HepG2 (cell line): ENCODE measurements around the gene COL4A2. TPM values are rescaled to one million over a fixed set of nuclear protein-coding genes. Genes with fewer than 3 reads are reported as not detected.

ENCODE experiments used
- ATAC-seq: fragments of 200-7000 bp; cut with Tn5 transposase; 3 replicates; pipeline ENCODE4 v1.9.1; 2020; ENCODE audit warnings: mild to moderate bottlenecking, moderate library complexity
- BruUV-seq: library from RNA; stranded (reverse); fragments of 400-500 nt; replicated peaks from 2 replicates; lab custom pipeline; 2021; lab: Mats Ljungman, UMichigan
- CTCF ChIA-PET: fragments of 300-600 bp; formaldehyde crosslinking; extraction: SDS; loops from one replicate; lab custom pipeline; 2021; ENCODE audit warnings: low total read pairs, inconsistent platforms, low intra/inter-chr PET ratio; lab: Yijun Ruan, JAX
- POLR2A ChIA-PET: fragments of 350-600 bp; sonication (Branson Sonifier 250); formaldehyde crosslinking; loops from one replicate; lab custom pipeline; 2020; ENCODE audit warnings: antibody characterized with exemption, inconsistent platforms; lab: Yijun Ruan, JAX
- DNase-seq: peaks from one replicate; pipeline ENCODE4 v3.0.0-alpha.2; 2015; ENCODE audit warnings: low spot score
- FAIRE-seq: peaks from 3 replicates; lab custom pipeline; 2011; peaks lifted over from hg19 to GRCh38; lab: Jason Lieb, UNC
- H2AFZ ChIP-seq: one replicate; pipeline ENCODE4 v1.6.1; 2011; ENCODE audit warnings: low read length, inconsistent platforms
- H3K27ac ChIP-seq: fragments of 300-600 bp; 3 replicates; pipeline ENCODE4 v1.8.0; 2011; ENCODE audit warnings: mixed run types, mild to moderate bottlenecking, mixed read lengths, low read length, inconsistent platforms; ENCODE audit not compliant: insufficient read depth; ENCODE audit errors: extremely low read length
- H3K27me3 ChIP-seq, 2 experiments: fragments of 200-600 bp in 1 of 2; 2 replicates in 1 of 2; 3 replicates in 1 of 2; pipeline versions ENCODE4 v1.6.0 to v1.8.0; 2011; ENCODE audit warnings: low read length in 2 of 2, mild to moderate bottlenecking in 2 of 2, moderate library complexity in 2 of 2, inconsistent platforms in 1 of 2; ENCODE audit not compliant: insufficient read depth in 2 of 2, control insufficient read depth in 1 of 2
- H3K36me3 ChIP-seq, 2 experiments: fragments of 200-600 bp in 1 of 2; replicated peaks in 1 of 2; 2 replicates in 1 of 2; 3 replicates in 1 of 2; pipeline versions ENCODE4 v1.5.1 to v1.8.0; 2011; ENCODE audit warnings: low read length in 2 of 2, inconsistent platforms in 1 of 2; ENCODE audit not compliant: insufficient read depth in 2 of 2, control insufficient read depth in 1 of 2
- H3K4me1 ChIP-seq: 2 replicates; pipeline ENCODE4 v1.5.1; 2012; ENCODE audit warnings: low read length, inconsistent platforms; ENCODE audit not compliant: insufficient read depth
- H3K4me2 ChIP-seq: 2 replicates; pipeline ENCODE4 v1.6.0; 2011; ENCODE audit warnings: low read depth, low read length, inconsistent platforms
- H3K4me3 ChIP-seq, 3 experiments: fragments of 200-600 bp in 1 of 3; sonication (generic), shearing (Covaris generic) in 1 of 3; replicated peaks in 1 of 3; 2 replicates each; pipeline ENCODE4 v1.5.1; 2011 to 2016; ENCODE audit warnings: low read length in 3 of 3, inconsistent platforms in 2 of 3, low read depth in 2 of 3, mild to moderate bottlenecking in 2 of 3, control low read depth in 1 of 3, mixed read lengths in 1 of 3; ENCODE audit not compliant: insufficient read depth in 1 of 3
- H3K79me2 ChIP-seq: one replicate; pipeline ENCODE4 v1.6.1; 2011; ENCODE audit warnings: low read length, inconsistent platforms; ENCODE audit not compliant: insufficient read depth
- H3K9ac ChIP-seq: 2 replicates; pipeline ENCODE4 v1.6.0; 2011; ENCODE audit warnings: mild to moderate bottlenecking, low read depth, low read length, inconsistent platforms; ENCODE audit not compliant: insufficient read depth
- H3K9me3 ChIP-seq: 2 replicates; pipeline ENCODE4 v1.5.1; 2012; ENCODE audit warnings: mild to moderate bottlenecking, low read length
- H4K20me1 ChIP-seq: 2 replicates; pipeline ENCODE4 v1.6.0; 2011; ENCODE audit warnings: inconsistent platforms, mild to moderate bottlenecking, low read length, moderate library complexity; ENCODE audit not compliant: insufficient read depth
- ARID2 ChIP-seq: sonication (generic); formaldehyde crosslinking; IDR thresholded peaks from 2 replicates; pipeline ENCODE4 v1.8.1; 2022; ENCODE audit warnings: mild to moderate bottlenecking, missing genetic modification reagents, borderline replicate concordance
- CEBPG ChIP-seq: IDR thresholded peaks from 2 replicates; pipeline ENCODE4 v1.6.1; 2016
- GTF2F1 ChIP-seq: fragments of 150-350 bp; IDR thresholded peaks from 2 replicates; pipeline ENCODE4 v1.6.1; 2014; ENCODE audit warnings: low read length
- IKZF5 ChIP-seq: IDR thresholded peaks from 2 replicates; pipeline ENCODE4 v1.6.1; 2018; ENCODE audit warnings: missing genetic modification reagents, mild to moderate bottlenecking, missing compliant biosample characterization
- JUND ChIP-seq: sonication (generic); formaldehyde crosslinking; IDR thresholded peaks from 2 replicates; pipeline ENCODE4 v1.8.0; 2022; ENCODE audit warnings: mild to moderate bottlenecking, missing genetic modification reagents
- MAF1 ChIP-seq: sonication (generic); formaldehyde crosslinking; IDR thresholded peaks from 2 replicates; pipeline ENCODE4 v1.5.0; 2020; ENCODE audit warnings: missing genetic modification reagents, borderline replicate concordance
- NFKBIZ ChIP-seq: IDR thresholded peaks from 2 replicates; pipeline ENCODE4 v1.6.1; 2018; ENCODE audit warnings: missing genetic modification reagents, missing compliant biosample characterization
- PAX8 ChIP-seq: sonication (generic); formaldehyde crosslinking; IDR thresholded peaks from 2 replicates; pipeline ENCODE4 v1.8.0; 2022; ENCODE audit warnings: mild to moderate bottlenecking, missing genetic modification reagents, borderline replicate concordance
- SCMH1 ChIP-seq: sonication (generic); formaldehyde crosslinking; IDR thresholded peaks from 2 replicates; pipeline ENCODE4 v1.9.0; 2021; ENCODE audit warnings: missing genetic modification reagents, mild to moderate bottlenecking, borderline replicate concordance
- SIN3B ChIP-seq: fragments of 150-350 bp; IDR thresholded peaks from 2 replicates; pipeline ENCODE4 v1.6.1; 2014; ENCODE audit warnings: low read length
- SP4 ChIP-seq: sonication (generic); formaldehyde crosslinking; IDR thresholded peaks from 2 replicates; pipeline ENCODE4 v1.8.1; 2023; ENCODE audit warnings: mild to moderate bottlenecking, missing genetic modification reagents
- SRY ChIP-seq: sonication (generic); formaldehyde crosslinking; IDR thresholded peaks from 2 replicates; pipeline ENCODE4 v1.8.0; 2022; ENCODE audit warnings: mild to moderate bottlenecking, missing genetic modification reagents
- TFDP2 ChIP-seq: sonication (generic); formaldehyde crosslinking; IDR thresholded peaks from 2 replicates; pipeline ENCODE4 v1.4.0; 2020; ENCODE audit warnings: missing genetic modification reagents
- ZFP82 ChIP-seq: sonication (generic); formaldehyde crosslinking; IDR thresholded peaks from 2 replicates; pipeline ENCODE4 v1.5.1; 2020; ENCODE audit warnings: mild to moderate bottlenecking, missing genetic modification reagents, borderline replicate concordance
- ZNF317 ChIP-seq: sonication (generic); formaldehyde crosslinking; IDR thresholded peaks from 2 replicates; pipeline ENCODE4 v1.5.0; 2020; ENCODE audit warnings: mild to moderate bottlenecking, missing genetic modification reagents
- ZNF335 ChIP-seq: sonication (generic); formaldehyde crosslinking; IDR thresholded peaks from 2 replicates; pipeline ENCODE4 v1.4.0; 2020; ENCODE audit warnings: missing genetic modification reagents
- ZNF354B ChIP-seq: sonication (generic); formaldehyde crosslinking; IDR thresholded peaks from 2 replicates; pipeline ENCODE4 v1.8.0; 2022; ENCODE audit warnings: mild to moderate bottlenecking, missing genetic modification reagents
- WGBS: methylation state at CpG from one replicate; pipeline ENCODE4 v1.1.6; 2017; ENCODE audit warnings: low lambda C conversion rate; 5-methylcytosine and 5-hydroxymethylcytosine counted together
- in situ Hi-C: cut with HindIII; loops from 2 replicates; pipeline ENCODE4 v1.10.0; 2017; ENCODE audit warnings: low pct_unique_long_range_greater_than_20kb; ENCODE audit not compliant: extremely low pct_ligation_motif_present
- intact Hi-C: fragments of 100-400 bp; cut with micrococcal nuclease; formaldehyde crosslinking; loops from one replicate; pipeline ENCODE4 v1.10.0; 2022; ENCODE audit not compliant: unreplicated experiment
- polyA plus RNA-seq, 8 experiments: library from polyadenylated mRNA; depleted of rRNA in 3 of 8; stranded (reverse) in 7 of 8; unstranded in 1 of 8; fragments of >200 nt; fragmentation: Illumina TruSeq in 4 of 8; extraction: Trizol in 4 of 8; gene quantifications; 2 replicates each; pipeline versions ENCODE4 v1.2.1 to v1.2.3, GENCODE V29; 2011 to 2016; ENCODE audit warnings: low read depth in 4 of 8, missing spikeins in 1 of 8, mixed read lengths in 1 of 8; ENCODE audit not compliant: insufficient read depth in 1 of 8
- total RNA-seq, 5 experiments: library from RNA; depleted of rRNA; stranded (reverse); fragments of >200 nt; fragmentation: Illumina TruSeq; extraction: Trizol; gene quantifications; 2 replicates each; pipeline ENCODE4 v1.2.3, GENCODE V29; 2016; ENCODE audit warnings: low read depth in 1 of 5

The COL4A2 gene
- total and polyA plus RNA-seq, 2 of the 13 experiments (the other 11 are each of a cell fraction or from before 2014, with no cell fraction given) = 0.22 to 1.9 TPM

GRCh38 chr13:110281736-110282135 lies 25.3 kb upstream of the COL4A2 start (continued):
- no peak for TF ChIP-seq TFDP2 (CRISPR knock-in tag)
- TF ChIP-seq, all 625 proteins: peak for 0

GRCh38 chr13:110282316-110282841 lies 24.7 kb upstream of the COL4A2 start:
- BruUV-seq = no TSS peak
- CTCF ChIA-PET = no interaction called here

More at GRCh38 chr13:110282316-110282841, 24.7 kb upstream of the COL4A2 start:
- POLR2A ChIA-PET = no interaction called here
- H3K9ac ChIP-seq = no peak overlapping the region
- DNase-seq = no peak
- H3K4me3 ChIP-seq = no peak overlapping the region
- no peaks in the 10 kb centered on the region for H3K9me3 ChIP-seq
- intact Hi-C loops (no loop called here), in situ Hi-C loops (no loop called here)
- no peak overlapping the region for H2AFZ ChIP-seq
- no peaks in the 10 kb centered on the region for H3K36me3 ChIP-seq
- H3K4me2 ChIP-seq = no peak overlapping the region
- no peak overlapping the region for H3K27ac ChIP-seq
- TF ChIP-seq IKZF5 (no peak), GTF2F1 (no peak), PAX8 (CRISPR knock-in tag) (no peak), ZNF335 (CRISPR knock-in tag) (no peak), NFKBIZ (CRISPR knock-in tag) (no peak), ZFP82 (no peak), SRY (no peak), JUND (CRISPR knock-in tag) (no peak), ARID2 (CRISPR knock-in tag) (no peak), MAF1 (no peak), ZNF354B (CRISPR knock-in tag) (no peak), SP4 (no peak), SCMH1 (CRISPR knock-in tag) (no peak), ZNF317 (CRISPR knock-in tag) (no peak), CEBPG (CRISPR knock-in tag) (no peak), SIN3B (no peak)
- TF ChIP-seq, all 625 proteins: peak for 0
- 7% methylated on average over 1 of the region's 1 CpG for WGBS
- Histone ChIP-seq H3K27me3 (peaks cover 4 to 36% of the 10 kb centered on the region in 2 experiments), H3K4me1 (no peaks in the 10 kb centered on the region), H4K20me1 (no peaks in the 10 kb centered on the region), H3K79me2 (no peaks in the 10 kb centered on the region)
- ATAC-seq = no peak
- no peak for FAIRE-seq
